Stimulated activated naive CD4-positive, alpha-beta T cell (primary cell): Measurements from ENCODE around the gene AKAP1.

Source experiments
- DNase-seq, 6 experiments: peaks; one replicate each; lab custom pipeline; 2025; lab: John Stamatoyannopoulos, UW

Gene AKAP1

GRCh38 chr17:57165754-57166153 is 80.7 kb downstream of the AKAP1 start:
- DNase-seq, result no peak

GRCh38 chr17:57166803-57167202 is 81.8 kb downstream of the AKAP1 start:
- DNase-seq, result no peak

GRCh38 chr17:57168695-57169094 is 83.6 kb downstream of the AKAP1 start:
- DNase-seq, result no peak

GRCh38 chr17:57170866-57171265 is 85.8 kb downstream of the AKAP1 start:
- no peak for DNase-seq
